ENCODE data around the gene ALKAL2. TPM values are rescaled to one million over a fixed set of nuclear protein-coding genes. Genes with fewer than 3 reads are reported as not detected.

Gene ALKAL2
- total RNA-seq, 1 experiment from 2014 or later: 3.5 TPM

GRCh38 chr2:290090-290722, 2.3 kb upstream of the ALKAL2 start:
- no peaks in the 10 kb centered on the region for H3K36me3 Mint-ChIP-seq
- CTCF ChIA-PET: interaction anchor here (0.6 to 2.0 kb wide), 16 partner anchors 20 to 776 kb away, joined by 3 to 13 read pairs (median 3); partner anchors contain the start of gene TMEM18
- H3K9me3 Mint-ChIP-seq: no peaks in the 10 kb centered on the region
- H3K4me1 Mint-ChIP-seq: peaks cover 22% of the 10 kb centered on the region
- POLR2A ChIA-PET: interaction anchor here (0.8 to 1.1 kb wide), 2 partner anchors 20 to 26 kb away, joined by 3 to 4 read pairs; partner anchors contain the start of gene SH3YL1
- peak; percentile 50 for ATAC-seq
- H3K27me3 Mint-ChIP-seq (ENCODE audit: low read depth): peaks cover 67% of the 10 kb centered on the region
- H3K4me3 Mint-ChIP-seq: peak overlapping the region; percentile 80
- no peak overlapping the region for H3K27ac Mint-ChIP-seq
- peak; percentile 49 for TF ChIP-seq CTCF (IDR thresholded peaks at IDR 0.05)
- TF ChIP-seq ZBTB43 (CRISPR knock-in tag; IDR thresholded peaks at IDR 0.05): no peak
- peak; percentile 6; the same call in 1 of the 2 replicates for TF ChIP-seq HMGXB4 (CRISPR knock-in tag; IDR thresholded peaks at IDR 0.05)
- 0 out of 2 replicates have a peak, but pooled peaks have one; percentile 32 for TF ChIP-seq SP1 (CRISPR knock-in tag; conservative IDR thresholded peaks at IDR 0.05)
- DNase-seq (ENCODE audit: low spot score): peak; percentile 81

- peak; percentile 40 for DNase-seq (ENCODE audit: low spot score)
- no peak overlapping the region for H3K27ac Mint-ChIP-seq
- ChIA-PET CTCF (interaction anchor here (0.7 to 2.0 kb wide), 14 partner anchors 20 to 387 kb away, joined by 3 to 13 read pairs (median 4); partner anchors contain the start of gene TMEM18), POLR2A (interaction anchor here (1.1 kb wide), 1 partner anchor 26 kb away, joined by 4 read pairs; the partner anchor contains the start of gene SH3YL1)
- peaks cover 63% of the 10 kb centered on the region for H3K27me3 Mint-ChIP-seq (ENCODE audit: low read depth)
- H3K9me3 Mint-ChIP-seq: no peaks in the 10 kb centered on the region
- peaks cover 29% of the 10 kb centered on the region for H3K4me1 Mint-ChIP-seq
- peak overlapping the region; percentile 80 for H3K4me3 Mint-ChIP-seq
- H3K36me3 Mint-ChIP-seq: no peaks in the 10 kb centered on the region
- peak; percentile 29 for ATAC-seq
- no peak for TF ChIP-seq ATF1 (CRISPR knock-in tag; IDR thresholded peaks at IDR 0.05)
- TF ChIP-seq TCF7 (CRISPR knock-in tag; IDR thresholded peaks at IDR 0.05; ENCODE audit: low read depth): no peak
- no peak for TF ChIP-seq ETV6 (CRISPR knock-in tag; IDR thresholded peaks at IDR 0.05)
- TF ChIP-seq SP1 (CRISPR knock-in tag; conservative IDR thresholded peaks at IDR 0.05): no peak
- no peak for TF ChIP-seq SMAD4 (CRISPR knock-in tag; IDR thresholded peaks at IDR 0.05)
- TF ChIP-seq TEAD1 (CRISPR knock-in tag; IDR thresholded peaks at IDR 0.05): no peak
- TF ChIP-seq ZNF317 (CRISPR knock-in tag; IDR thresholded peaks at IDR 0.05; ENCODE audit: borderline replicate concordance, low read depth): no peak
- TF ChIP-seq ZNF281 (CRISPR knock-in tag; IDR thresholded peaks at IDR 0.05): 0 out of 2 replicates have a peak, but pooled peaks have one; percentile 49
- no peak for TF ChIP-seq STAT6 (CRISPR knock-in tag; conservative IDR thresholded peaks at IDR 0.05; ENCODE audit: low read depth)
- TF ChIP-seq ZNF671 (CRISPR knock-in tag; IDR thresholded peaks at IDR 0.05): no peak
- no peak for TF ChIP-seq GTF2I (CRISPR knock-in tag; conservative IDR thresholded peaks at IDR 0.05)
- no peak for TF ChIP-seq RORB (CRISPR knock-in tag; IDR thresholded peaks at IDR 0.05)
- TF ChIP-seq E2F5 (CRISPR knock-in tag; IDR thresholded peaks at IDR 0.05): 0 out of 2 replicates have a peak, but pooled peaks have one; percentile 24
- no peak for TF ChIP-seq ZNF425 (CRISPR knock-in tag; conservative IDR thresholded peaks at IDR 0.05)
Measured at GRCh38 chr2:289362-290089, 1.6 kb upstream of the ALKAL2 start.
